Esophagus squamous epithelium (tissue), 4 donors: ENCODE results near the gene SLC25A48.

Experiments used
- POLR2A ChIP-seq, 4 donors: fragments of 450-650 bp; IDR thresholded peaks; one replicate each; pipeline ENCODE4 v1.6.1; 2017; ENCODE audit warnings: antibody characterized with exemption in 4 of 4, mild to moderate bottlenecking in 4 of 4, moderate library complexity in 3 of 4
- TF ChIP-seq, protein P1 (sequence below), 6 experiments: fragments of 450-650 bp in 4 of 6; fragments of 200-600 bp in 2 of 6; sonication (generic) in 2 of 6; IDR thresholded peaks; one replicate each; pipeline ENCODE4 v1.5.1; 2016 to 2019; ENCODE audit warnings: antibody characterized with exemption in 6 of 6, mild to moderate bottlenecking in 4 of 6, moderate library complexity in 4 of 6

GRCh38 chr5:135830876-135831275 is 3.6 kb upstream of the SLC25A48 start:
- no peak for TF ChIP-seq POLR2A (IDR thresholded peaks at IDR 0.05)
- TF ChIP-seq, protein P1, sequence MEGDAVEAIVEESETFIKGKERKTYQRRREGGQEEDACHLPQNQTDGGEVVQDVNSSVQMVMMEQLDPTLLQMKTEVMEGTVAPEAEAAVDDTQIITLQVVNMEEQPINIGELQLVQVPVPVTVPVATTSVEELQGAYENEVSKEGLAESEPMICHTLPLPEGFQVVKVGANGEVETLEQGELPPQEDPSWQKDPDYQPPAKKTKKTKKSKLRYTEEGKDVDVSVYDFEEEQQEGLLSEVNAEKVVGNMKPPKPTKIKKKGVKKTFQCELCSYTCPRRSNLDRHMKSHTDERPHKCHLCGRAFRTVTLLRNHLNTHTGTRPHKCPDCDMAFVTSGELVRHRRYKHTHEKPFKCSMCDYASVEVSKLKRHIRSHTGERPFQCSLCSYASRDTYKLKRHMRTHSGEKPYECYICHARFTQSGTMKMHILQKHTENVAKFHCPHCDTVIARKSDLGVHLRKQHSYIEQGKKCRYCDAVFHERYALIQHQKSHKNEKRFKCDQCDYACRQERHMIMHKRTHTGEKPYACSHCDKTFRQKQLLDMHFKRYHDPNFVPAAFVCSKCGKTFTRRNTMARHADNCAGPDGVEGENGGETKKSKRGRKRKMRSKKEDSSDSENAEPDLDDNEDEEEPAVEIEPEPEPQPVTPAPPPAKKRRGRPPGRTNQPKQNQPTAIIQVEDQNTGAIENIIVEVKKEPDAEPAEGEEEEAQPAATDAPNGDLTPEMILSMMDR (IDR thresholded peaks at IDR 0.05), result no peak
